ENCODE results near the gene AGAP9. TPM values are rescaled to one million over a fixed set of nuclear protein-coding genes. Genes with fewer than 3 reads are reported as not detected.
"Not testable (repeated sequence)": the region's sequence is repeated elsewhere in the genome, so short reads cannot be mapped to it uniquely, and the experiment has no call there.

Gene AGAP9
- total RNA-seq, 1 experiment from 2014 or later, result 2.2 TPM

DNA sequence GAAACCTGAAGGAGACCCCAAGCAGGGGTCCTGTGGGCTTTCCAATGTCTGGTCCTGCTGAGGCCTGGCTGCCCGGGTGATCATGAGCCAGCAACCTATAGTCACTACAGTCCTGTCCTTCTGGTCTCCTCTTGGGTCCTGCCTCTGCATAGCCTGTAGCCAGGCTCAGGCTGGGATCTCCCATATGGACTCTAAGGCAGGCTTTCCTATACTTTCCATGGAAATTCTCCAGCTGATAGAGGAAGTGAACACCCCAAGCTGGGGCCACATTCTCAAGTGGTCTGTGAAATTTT is 66.0 kb downstream of the AGAP9 start:
- no peak for DNase-seq (ENCODE audit: low read depth)

DNA sequence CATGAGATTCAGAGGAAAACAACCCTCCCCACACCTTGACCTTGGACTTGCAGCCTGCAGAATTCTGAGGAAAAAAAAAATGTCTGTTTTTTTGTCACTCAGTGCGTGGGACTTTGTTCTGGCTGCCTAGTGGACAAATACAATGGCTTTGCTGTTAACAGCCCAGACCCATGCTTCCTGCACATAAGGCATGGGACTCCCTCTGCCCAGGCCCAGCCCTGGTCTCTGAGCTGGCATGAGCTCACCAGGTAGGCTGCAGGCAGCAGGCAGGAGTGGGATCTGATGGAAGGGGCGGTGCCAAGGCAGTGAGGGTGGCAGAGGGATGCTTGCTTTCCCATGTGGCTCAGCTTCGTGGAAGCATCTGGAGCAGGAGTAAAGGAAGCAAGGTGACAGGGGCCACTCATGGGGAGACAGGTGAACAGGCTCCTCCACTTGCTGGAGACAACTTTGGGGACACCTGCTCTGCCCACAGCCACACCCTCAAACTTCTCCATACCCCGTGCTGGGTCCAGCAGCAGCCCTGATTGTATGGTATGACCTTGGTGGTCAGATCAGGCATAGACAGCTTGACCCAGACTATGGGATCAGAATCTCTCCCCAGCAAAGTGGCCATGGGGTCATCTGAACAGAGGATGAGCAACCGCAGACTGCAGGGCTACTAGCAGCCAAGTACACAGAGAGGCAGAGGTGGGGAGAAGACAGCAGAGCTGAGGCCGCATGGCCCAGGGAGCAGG is 66.5 kb downstream of the AGAP9 start:
- no peak for DNase-seq (ENCODE audit: low read depth)

DNA sequence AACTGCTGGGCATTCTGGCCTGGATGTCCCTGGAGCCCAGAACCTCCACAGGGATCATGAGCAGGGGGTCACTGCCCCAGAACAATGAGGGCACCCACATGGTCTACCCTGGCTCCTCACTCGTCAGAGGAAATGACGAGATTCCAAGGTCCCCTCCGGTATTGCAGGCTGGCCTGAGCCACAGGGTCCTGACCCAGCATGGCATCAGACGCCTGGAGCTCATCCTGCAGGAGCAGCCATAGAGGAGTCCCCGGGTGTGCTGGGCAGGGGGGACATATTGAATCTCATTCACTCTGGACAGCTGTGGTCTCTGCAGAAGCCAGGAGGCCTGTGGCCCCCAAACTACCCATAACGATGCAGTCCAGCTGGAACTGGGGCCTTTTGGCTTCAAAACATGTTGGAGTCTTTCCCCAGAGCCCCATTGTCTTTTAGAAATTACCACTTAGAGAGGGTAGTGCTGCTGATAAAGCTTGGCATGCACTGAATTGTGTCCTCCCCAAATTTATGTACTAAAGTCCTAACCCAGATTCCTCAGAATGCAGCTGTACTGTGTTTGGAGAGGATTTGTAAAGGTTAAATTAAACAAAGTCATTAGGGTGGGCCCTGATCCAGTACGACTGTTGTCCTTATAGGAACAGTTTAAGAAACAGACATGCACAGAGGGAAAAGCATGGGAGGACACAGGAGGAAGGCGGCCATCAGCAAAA is 67.2 kb downstream of the AGAP9 start:
- no peak for DNase-seq (ENCODE audit: low read depth)

DNA sequence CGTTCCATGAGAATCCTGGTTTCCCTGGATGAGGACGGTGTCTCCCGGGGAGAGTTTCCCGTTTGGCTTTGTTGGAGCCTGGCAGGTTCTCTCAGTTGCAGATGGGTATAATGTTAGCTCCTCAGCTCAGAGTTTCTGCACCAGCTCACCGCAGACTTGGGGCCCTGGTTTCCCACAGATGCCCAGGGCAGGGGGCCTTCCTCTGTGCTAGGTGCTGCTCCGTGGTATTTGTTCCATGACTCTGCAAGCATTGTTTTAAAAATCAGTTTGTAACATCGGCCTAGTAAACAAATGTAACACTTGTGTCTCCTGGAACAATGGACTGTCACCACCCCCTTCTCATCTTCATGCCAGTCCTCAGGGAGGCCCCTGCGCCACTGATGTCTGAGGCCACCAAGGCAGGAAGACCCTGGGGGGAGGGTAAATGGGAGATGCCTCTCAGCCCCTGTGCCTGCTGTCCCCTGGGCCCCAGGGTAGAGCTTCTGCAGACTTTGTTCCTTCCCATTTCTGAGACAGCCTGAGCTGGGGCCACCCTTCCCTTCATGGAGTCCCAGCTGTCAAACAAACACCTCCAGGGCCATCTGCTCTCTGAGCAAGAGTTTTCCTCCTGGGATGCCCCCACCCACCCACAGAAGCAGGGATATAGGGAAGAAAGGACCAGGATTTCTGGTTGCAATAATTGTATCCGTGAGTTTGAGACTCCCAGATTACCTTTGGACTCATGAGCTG is 67.9 kb downstream of the AGAP9 start:
- not testable (repeated sequence) for DNase-seq (ENCODE audit: low read depth)

DNA sequence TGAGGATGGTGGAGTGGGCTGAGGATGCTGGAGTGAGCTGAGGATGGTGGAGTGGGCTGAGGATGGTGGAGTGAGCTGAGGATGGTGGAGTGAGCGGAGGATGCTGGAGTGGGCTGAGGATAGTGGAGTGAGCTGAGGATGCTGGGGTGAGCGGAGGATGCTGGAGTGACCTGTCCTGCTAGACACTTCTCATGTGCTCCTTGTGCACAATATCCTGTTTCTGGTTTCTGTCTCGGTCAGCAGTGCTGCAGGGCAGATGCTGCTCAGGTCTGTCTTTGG is 68.7 kb downstream of the AGAP9 start:
- no peak for DNase-seq (ENCODE audit: low read depth)

DNA sequence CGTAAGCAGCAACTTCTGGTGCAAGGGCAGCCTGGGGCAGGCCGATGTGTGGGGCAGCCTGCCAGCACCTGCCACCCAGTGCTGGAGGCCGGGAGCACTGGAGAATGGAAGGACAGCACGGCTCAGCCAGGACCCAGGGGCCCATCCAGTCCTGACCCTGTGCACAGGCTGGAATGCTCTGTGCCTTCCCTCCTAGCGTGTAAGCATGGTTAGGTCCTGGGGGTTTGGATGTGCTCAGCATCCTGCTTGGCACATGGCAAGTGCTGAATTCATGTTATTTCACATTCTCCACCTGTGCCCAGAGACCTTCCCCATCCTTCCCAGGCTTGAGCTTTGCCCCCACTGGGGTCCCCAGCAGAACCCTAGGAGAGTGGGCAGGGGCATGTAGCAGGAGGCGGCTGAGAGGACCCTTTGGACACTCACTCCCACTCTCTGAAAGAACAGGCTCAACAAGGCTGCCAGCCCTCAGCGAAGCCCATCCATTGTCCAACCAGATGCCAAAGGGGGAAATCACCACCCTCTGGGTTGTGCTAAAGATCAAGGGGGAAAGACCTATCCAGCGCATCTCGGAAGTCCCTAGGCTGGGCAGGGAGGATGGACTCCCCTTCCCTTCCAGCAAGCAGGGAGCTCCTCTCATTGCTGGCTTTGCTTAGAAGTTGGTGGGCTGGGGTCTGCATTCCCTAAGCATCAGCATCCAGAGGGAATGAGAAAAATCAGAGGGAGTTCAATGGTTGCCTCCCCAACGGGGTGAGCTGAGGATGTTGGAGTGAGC is 69.2 kb downstream of the AGAP9 start:
- DNase-seq (ENCODE audit: low read depth), result no peak

DNA sequence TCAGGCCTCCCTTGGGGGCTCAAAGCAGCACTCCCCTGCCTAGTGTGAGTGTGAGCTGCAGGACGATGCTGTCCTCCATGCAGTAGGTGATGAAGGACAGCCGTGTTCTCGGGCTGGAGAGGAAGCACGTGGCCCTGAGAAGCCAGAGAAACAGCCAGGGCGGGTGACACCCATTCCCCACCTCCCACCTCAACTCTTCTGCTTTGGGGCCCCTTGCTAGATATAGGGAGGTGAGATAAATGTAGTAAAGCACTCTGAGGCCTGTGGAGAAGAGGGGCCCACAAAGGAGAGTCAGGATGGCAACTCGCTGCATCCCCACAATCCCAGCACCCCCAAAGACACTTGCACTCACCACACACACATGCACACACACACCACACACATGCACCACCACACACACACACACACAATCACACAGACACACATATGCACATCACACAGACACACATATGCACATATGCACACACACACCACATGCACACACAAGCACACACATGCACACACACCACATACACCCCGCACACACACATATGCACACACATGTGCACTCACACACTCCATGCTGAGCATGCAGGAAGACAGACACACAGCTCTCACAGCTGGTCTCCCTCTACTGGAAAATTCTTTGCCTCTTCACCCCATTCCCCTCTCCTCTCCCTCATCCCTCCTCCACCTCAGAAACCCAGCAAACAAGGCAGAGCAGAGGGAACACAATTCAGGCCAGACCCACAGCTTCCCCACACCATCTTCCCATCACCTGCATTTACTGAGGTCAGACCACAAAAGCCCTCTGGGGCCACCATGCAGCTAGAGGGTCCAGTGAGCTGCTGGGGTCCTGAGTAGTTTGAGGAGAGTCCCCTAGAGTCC is 70.1 kb downstream of the AGAP9 start:
- no peak for DNase-seq (ENCODE audit: low read depth)

DNA sequence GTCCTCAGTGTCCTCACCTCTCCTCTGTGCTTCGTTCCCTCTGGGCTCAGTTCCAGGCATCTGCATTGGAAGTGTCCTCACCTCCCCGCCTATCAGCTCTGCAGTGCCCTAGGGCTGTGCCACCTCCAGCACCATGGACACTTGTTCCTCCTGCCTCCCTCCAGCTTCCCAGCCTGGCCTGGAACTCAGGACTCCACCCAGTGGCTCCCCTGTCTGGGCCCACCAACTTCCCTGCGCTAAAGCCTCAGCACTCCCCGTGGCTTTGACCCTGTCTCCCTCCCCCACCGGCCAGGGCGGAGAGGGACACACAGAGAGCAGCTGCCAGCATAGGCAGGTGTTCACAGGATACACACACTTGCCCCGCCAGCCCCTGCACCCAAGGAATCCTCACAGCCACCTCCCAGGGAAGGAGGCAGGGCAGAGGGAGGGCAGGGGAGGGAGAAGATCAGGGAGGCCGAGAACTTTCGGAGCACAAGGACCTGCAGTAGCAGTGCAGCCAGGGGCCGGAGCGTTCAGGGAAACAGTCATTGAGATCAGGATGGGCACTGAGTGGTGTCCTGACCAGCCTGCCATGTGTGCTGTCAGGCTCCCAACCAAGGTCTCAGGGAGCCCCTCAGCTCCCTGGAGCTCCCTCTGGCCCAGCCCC is 70.8 kb downstream of the AGAP9 start:
- no peak for DNase-seq (ENCODE audit: low read depth)

DNA sequence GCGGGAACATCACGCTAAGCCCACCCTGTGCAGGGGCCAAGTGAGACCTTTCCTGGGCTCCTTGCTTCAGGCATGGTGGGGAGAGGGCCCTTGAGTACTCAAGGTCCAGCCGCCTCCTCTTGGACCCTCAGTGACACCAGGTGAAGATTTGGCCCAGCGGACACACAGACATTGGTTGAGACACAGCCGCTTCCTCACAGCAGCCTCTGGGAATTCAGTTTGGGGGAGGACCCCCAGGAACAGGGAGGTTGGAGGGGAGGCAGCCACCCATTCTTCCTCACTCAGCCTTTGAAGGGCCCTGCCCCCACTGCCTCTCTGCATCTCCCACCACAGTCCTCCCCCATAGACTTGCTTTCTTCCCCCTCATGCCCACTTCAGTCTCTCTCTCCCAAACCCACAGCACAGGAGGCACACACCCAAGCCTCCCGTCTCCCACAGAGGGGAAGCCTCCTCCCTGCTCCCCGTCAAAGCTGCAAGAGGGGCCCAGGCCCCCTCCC is 71.4 kb downstream of the AGAP9 start:
- no peak for DNase-seq (ENCODE audit: low read depth)

Other genes with a start within 250 kb of the AGAP9 start
- not detected in 2 replicates for gene GDF10, start 223.4 kb downstream of the AGAP9 start, total RNA-seq (2014; rRNA removed; shearing (Covaris generic))
- gene GDF2, start 201.2 kb downstream of the AGAP9 start, total RNA-seq (2014; rRNA removed; shearing (Covaris generic)), result not detected in 2 replicates
- gene RBP3, start 175.3 kb downstream of the AGAP9 start, total RNA-seq (2014; rRNA removed; shearing (Covaris generic)), result not detected in 2 replicates
- 0.62 and 0.79 TPM in 2 replicates for gene ZNF488, start 139.3 kb downstream of the AGAP9 start, total RNA-seq (2014; rRNA removed; shearing (Covaris generic))
- gene ANXA8, start 39.5 kb downstream of the AGAP9 start, total RNA-seq (2014; rRNA removed; shearing (Covaris generic)), result 0.54 and 2.4 TPM in 2 replicates
- not detected in 2 replicates for gene FAM25G, start 31.9 kb downstream of the AGAP9 start, total RNA-seq (2014; rRNA removed; shearing (Covaris generic))
- 0.05 TPM in 1 of 2 replicates, not detected in the other for gene SYT15B, start 240.0 kb upstream of the AGAP9 start, total RNA-seq (2014; rRNA removed; shearing (Covaris generic))

Data from M059J (cell line).